Caco-2 (cell line): ENCODE results near the gene MICU2. TPM values are rescaled to one million over a fixed set of nuclear protein-coding genes. Genes with fewer than 3 reads are reported as not detected.

Experiments used
- BruUV-seq: library from RNA; stranded (reverse); fragments of 400-500 nt; replicated peaks from 2 replicates; lab custom pipeline; 2021; lab: Mats Ljungman, UMichigan
- CTCF ChIA-PET: fragments of 300-600 bp; sonication (Branson Sonifier 250); formaldehyde crosslinking; loops from one replicate; lab custom pipeline; 2022; ENCODE audit warnings: antibody characterized with exemption; lab: Charles Lee
- POLR2A ChIA-PET: fragments of 300-600 bp; sonication (Branson Sonifier 250); formaldehyde crosslinking; loops from one replicate; lab custom pipeline; 2022; ENCODE audit warnings: antibody characterized with exemption; lab: Charles Lee
- DNase-seq, 2 experiments: peaks; one replicate each; pipeline versions ENCODE4 v3.0.0 to v3.0.0-alpha.2; 2020 to 2022
- H3K27me3 ChIP-seq: replicated peaks from 2 replicates; pipeline ENCODE4 v1.6.0; 2011; ENCODE audit warnings: low read length; ENCODE audit not compliant: control insufficient read depth, insufficient read depth
- H3K36me3 ChIP-seq: 2 replicates; pipeline ENCODE4 v1.5.1; 2011; ENCODE audit warnings: low read length; ENCODE audit not compliant: control insufficient read depth, insufficient read depth
- H3K4me1 ChIP-seq: fragments of 250-450 bp; sonication (Bioruptor Pico); 2 replicates; pipeline ENCODE4 v1.5.1; 2020; ENCODE audit warnings: mild to moderate bottlenecking
- H3K4me3 ChIP-seq: 2 replicates; pipeline ENCODE4 v1.5.1; 2011; ENCODE audit warnings: low read depth, mild to moderate bottlenecking, control low read depth, low read length
- H3K9me3 ChIP-seq: fragments of 250-450 bp; sonication (Bioruptor Pico); 2 replicates; pipeline ENCODE4 v1.5.1; 2020; ENCODE audit warnings: mild to moderate bottlenecking, moderate library complexity
- H3K27ac Mint-ChIP-seq: one replicate; pipeline ENCODE4 v1.8.0; 2022; ENCODE audit warnings: mixed read lengths; ENCODE audit not compliant: unreplicated experiment
- H3K27me3 Mint-ChIP-seq: one replicate; pipeline ENCODE4 v1.8.0; 2022; ENCODE audit warnings: mixed read lengths; ENCODE audit not compliant: insufficient read depth, unreplicated experiment
- H3K36me3 Mint-ChIP-seq: one replicate; pipeline ENCODE4 v1.8.0; 2022; ENCODE audit warnings: mild to moderate bottlenecking, mixed read lengths; ENCODE audit not compliant: insufficient read depth, unreplicated experiment
- H3K4me1 Mint-ChIP-seq: one replicate; pipeline ENCODE4 v1.8.0; 2022; ENCODE audit warnings: low read depth, mixed read lengths; ENCODE audit not compliant: unreplicated experiment
- H3K4me3 Mint-ChIP-seq: one replicate; pipeline ENCODE4 v1.8.0; 2022; ENCODE audit warnings: mild to moderate bottlenecking, moderate library complexity, mixed read lengths; ENCODE audit not compliant: unreplicated experiment
- H3K9me3 Mint-ChIP-seq: one replicate; pipeline ENCODE4 v1.8.0; 2022; ENCODE audit warnings: mixed read lengths; ENCODE audit not compliant: unreplicated experiment
- intact Hi-C: fragments of 100-400 bp; cut with micrococcal nuclease; formaldehyde crosslinking; loops from one replicate; pipeline ENCODE4 v1.10.0; 2022; ENCODE audit not compliant: unreplicated experiment
- total RNA-seq: library from RNA; stranded (reverse); gene quantifications from 2 replicates; pipeline ENCODE4 v1.2.3, GENCODE V29; 2022
- TF ChIP-seq, protein P1 (sequence below), 2 experiments: fragments of 200-600 bp in 1 of 2; IDR thresholded peaks; 1 replicate in 1 of 2; 2 replicates in 1 of 2; pipeline versions ENCODE4 v1.5.1 to v1.8.0; 2011 to 2022; ENCODE audit warnings: antibody characterized with exemption in 1 of 2, control low read depth in 1 of 2, inconsistent platforms in 1 of 2, low read depth in 1 of 2, low read length in 1 of 2, mild to moderate bottlenecking in 1 of 2, moderate library complexity in 1 of 2; ENCODE audit not compliant: insufficient read depth in 1 of 2, severe bottlenecking in 1 of 2, unreplicated experiment in 1 of 2

The MICU2 gene
- total RNA-seq, 1 experiment from 2014 or later = 43.1 TPM

DNA sequence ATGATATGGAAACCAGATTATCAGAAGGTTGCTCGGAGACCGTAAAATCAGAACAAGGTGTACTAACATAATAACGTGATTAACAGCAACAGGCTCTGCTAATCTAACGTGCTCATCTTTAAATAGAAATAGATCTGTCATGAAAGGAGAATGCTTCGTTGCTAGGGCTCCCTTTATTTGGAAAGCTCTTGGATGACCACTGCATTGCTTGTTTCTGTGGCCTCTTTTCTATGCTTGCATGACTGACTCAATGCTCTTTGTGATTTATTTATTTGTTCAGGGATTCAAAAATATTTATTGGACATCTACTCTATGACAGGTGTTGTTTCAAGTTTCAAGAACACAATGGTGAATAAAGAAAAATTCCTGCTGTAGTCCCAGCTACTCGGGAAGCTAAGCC lies 122.6 kb downstream of the MICU2 start:
- no peaks in the 10 kb centered on the region for H3K27me3 Mint-ChIP-seq
- TF ChIP-seq, protein P1, sequence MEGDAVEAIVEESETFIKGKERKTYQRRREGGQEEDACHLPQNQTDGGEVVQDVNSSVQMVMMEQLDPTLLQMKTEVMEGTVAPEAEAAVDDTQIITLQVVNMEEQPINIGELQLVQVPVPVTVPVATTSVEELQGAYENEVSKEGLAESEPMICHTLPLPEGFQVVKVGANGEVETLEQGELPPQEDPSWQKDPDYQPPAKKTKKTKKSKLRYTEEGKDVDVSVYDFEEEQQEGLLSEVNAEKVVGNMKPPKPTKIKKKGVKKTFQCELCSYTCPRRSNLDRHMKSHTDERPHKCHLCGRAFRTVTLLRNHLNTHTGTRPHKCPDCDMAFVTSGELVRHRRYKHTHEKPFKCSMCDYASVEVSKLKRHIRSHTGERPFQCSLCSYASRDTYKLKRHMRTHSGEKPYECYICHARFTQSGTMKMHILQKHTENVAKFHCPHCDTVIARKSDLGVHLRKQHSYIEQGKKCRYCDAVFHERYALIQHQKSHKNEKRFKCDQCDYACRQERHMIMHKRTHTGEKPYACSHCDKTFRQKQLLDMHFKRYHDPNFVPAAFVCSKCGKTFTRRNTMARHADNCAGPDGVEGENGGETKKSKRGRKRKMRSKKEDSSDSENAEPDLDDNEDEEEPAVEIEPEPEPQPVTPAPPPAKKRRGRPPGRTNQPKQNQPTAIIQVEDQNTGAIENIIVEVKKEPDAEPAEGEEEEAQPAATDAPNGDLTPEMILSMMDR (IDR thresholded peaks at IDR 0.05; ENCODE audit: insufficient read depth in 1 of 2, low read depth in 1 of 2, low read length in 1 of 2, severe bottlenecking in 1 of 2, unreplicated experiment in 1 of 2) = no peak
- Histone ChIP-seq H3K36me3 (no peaks in the 10 kb centered on the region), H3K4me3 (no peak overlapping the region), H3K4me1 (no peaks in the 10 kb centered on the region), H3K27me3 (no peaks in the 10 kb centered on the region; the same call in 1 of the 2 replicates), H3K9me3 (0 out of 2 replicates have a peak, but pooled peaks cover 3% of the 10 kb centered on the region)
- peaks cover 7% of the 10 kb centered on the region for H3K4me1 Mint-ChIP-seq
- no peak for DNase-seq
- ChIA-PET CTCF (no interaction called here), POLR2A (no interaction called here)
- no TSS peak for BruUV-seq
- no peak overlapping the region for H3K27ac Mint-ChIP-seq
- intact Hi-C loops = no loop called here
- no peaks in the 10 kb centered on the region for H3K9me3 Mint-ChIP-seq
- H3K36me3 Mint-ChIP-seq = no peaks in the 10 kb centered on the region
- no peak overlapping the region for H3K4me3 Mint-ChIP-seq

DNA sequence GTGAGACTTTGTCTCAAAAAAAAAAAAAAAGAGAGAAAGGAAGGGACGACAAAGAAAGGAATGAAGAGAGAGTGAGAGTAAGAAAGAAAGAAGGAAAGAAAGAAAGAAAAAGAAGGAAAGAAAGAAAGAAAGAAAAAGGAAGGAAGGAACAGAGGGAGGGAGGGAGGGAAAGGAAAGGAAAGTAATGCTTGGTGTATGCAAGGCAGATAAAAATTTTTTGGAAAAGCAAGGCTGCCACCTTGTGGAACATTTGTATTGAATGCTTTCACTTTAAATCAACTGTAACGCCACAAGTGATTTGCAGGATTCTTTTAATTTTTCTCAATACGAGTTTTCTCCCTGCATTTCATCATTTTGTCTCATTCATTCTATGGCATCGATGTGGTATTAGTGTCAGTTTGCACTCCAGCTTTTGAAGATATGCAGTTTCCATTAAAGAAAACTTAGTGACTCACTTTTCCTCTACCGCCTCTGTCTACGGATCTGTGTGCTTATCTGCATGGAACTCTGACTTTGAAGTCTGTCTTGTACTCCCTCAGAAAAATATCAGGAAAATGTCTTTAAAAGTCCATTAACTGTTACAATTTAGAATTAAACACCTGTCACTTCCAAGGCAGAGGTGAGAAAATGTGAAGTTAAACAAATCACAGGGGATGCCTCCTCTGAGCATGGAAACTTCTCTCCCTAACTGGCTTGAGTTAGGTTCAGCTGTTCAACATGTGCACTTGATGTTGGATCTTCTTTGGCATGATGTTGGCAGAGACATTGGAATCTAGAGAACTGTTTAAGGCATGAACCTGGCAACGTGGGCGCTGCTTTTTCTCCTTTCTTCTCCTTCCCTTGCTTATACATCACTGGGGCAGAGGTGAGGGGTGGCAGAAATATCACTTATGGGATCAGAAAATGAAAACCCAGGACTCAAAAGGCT lies 124.8 kb downstream of the MICU2 start:
- ChIA-PET CTCF (interaction anchor here (1.0 to 1.3 kb wide), 2 partner anchors 141 to 182 kb away, joined by 3 to 4 read pairs; no protein-coding TSS in a partner anchor), POLR2A (no interaction called here)
- BruUV-seq = no TSS peak
- TF ChIP-seq, protein P1 (IDR thresholded peaks at IDR 0.05; ENCODE audit: insufficient read depth in 1 of 2, low read depth in 1 of 2, low read length in 1 of 2, severe bottlenecking in 1 of 2, unreplicated experiment in 1 of 2) = peak; percentile 57 to 79
- intact Hi-C loops = loop anchor here (1.0 to 2.0 kb wide), 4 partner anchors 141 to 536 kb away; no protein-coding TSS in a partner anchor
- Histone ChIP-seq H3K4me1 (peaks cover 11% of the 10 kb centered on the region; the same call in 1 of the 2 replicates), H3K36me3 (no peaks in the 10 kb centered on the region), H3K9me3 (no peaks in the 10 kb centered on the region), H3K27me3 (no peaks in the 10 kb centered on the region; the same call in 1 of the 2 replicates), H3K4me3 (no peak overlapping the region)
- DNase-seq = peak in 1 of 2 experiments; percentile 69
- H3K27ac Mint-ChIP-seq = peak overlapping the region; percentile 16
- no peaks in the 10 kb centered on the region for H3K27me3 Mint-ChIP-seq
- no peaks in the 10 kb centered on the region for H3K9me3 Mint-ChIP-seq
- peaks cover 14% of the 10 kb centered on the region for H3K4me1 Mint-ChIP-seq
- peak overlapping the region; percentile 12 for H3K4me3 Mint-ChIP-seq
- H3K36me3 Mint-ChIP-seq = no peaks in the 10 kb centered on the region

DNA sequence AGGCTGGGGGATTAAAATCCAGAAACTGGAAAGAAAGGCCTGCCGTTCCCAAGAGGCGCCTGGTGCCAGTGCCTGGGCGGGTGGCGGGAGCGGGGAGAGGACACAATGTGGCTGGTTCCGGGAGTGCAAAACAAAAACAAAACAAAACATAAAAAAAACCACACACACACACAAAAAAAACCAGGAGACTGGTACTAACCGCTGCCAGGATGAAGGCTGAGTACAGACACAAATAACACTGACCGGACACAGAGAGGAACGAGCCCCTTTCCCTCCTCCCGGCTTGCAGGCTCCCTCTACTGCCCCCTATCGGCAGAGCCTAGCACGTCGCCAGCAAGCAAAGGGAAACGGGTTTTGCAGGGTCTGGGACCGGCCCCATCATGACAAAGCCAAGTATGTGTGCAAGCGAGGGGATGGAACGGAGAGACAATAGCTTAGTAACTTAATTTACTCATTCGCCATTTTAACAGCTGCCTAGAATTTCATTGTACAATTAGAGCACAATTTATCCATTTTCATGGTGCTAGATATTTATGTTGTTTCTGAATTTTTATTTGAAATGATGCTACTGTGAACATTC lies 127.0 kb downstream of the MICU2 start:
- CTCF ChIA-PET = interaction anchor here (0.5 to 3.3 kb wide), 5 partner anchors 11 to 391 kb away, joined by 3 to 16 read pairs (median 7); partner anchors contain the start of gene ZDHHC20
- no peaks in the 10 kb centered on the region for H3K9me3 Mint-ChIP-seq
- Histone ChIP-seq H3K4me1 (peaks cover 11% of the 10 kb centered on the region; the same call in 1 of the 2 replicates), H3K4me3 (no peak overlapping the region), H3K27me3 (no peaks in the 10 kb centered on the region), H3K9me3 (no peaks in the 10 kb centered on the region), H3K36me3 (no peaks in the 10 kb centered on the region)
- intact Hi-C loops = no loop called here
- TF ChIP-seq, protein P1 (IDR thresholded peaks at IDR 0.05; ENCODE audit: insufficient read depth in 1 of 2, low read depth in 1 of 2, low read length in 1 of 2, severe bottlenecking in 1 of 2, unreplicated experiment in 1 of 2) = peak; percentile 87 to 95
- H3K4me3 Mint-ChIP-seq = no peak overlapping the region
- DNase-seq = peak; percentile 81 to 85
- peaks cover 14% of the 10 kb centered on the region for H3K4me1 Mint-ChIP-seq
- H3K36me3 Mint-ChIP-seq = no peaks in the 10 kb centered on the region
- BruUV-seq = no TSS peak
- no peaks in the 10 kb centered on the region for H3K27me3 Mint-ChIP-seq
- H3K27ac Mint-ChIP-seq = peak overlapping the region; percentile 68
- POLR2A ChIA-PET = no interaction called here
